Right lobe of liver (tissue), 6 donors: ENCODE results near the gene TM9SF1. TPM values are rescaled to one million over a fixed set of nuclear protein-coding genes. Genes with fewer than 3 reads are reported as not detected.

Experiments
- ATAC-seq, 4 donors: fragments of 200-7000 bp; cut with Tn5 transposase; one replicate each; pipeline ENCODE4 v1.9.1; 2020; ENCODE audit warnings: mild to moderate bottlenecking in 4 of 4, moderate library complexity in 4 of 4
- DNase-seq, 3 donors: peaks; one replicate each; pipeline ENCODE4 v3.0.0-alpha.2; 2020
- H3K27ac ChIP-seq, 3 donors: fragments of 200-600 bp; one replicate each; pipeline ENCODE4 v1.8.0; 2022
- H3K27me3 ChIP-seq, 2 donors: fragments of 200-600 bp; one replicate each; pipeline ENCODE4 v1.8.0; 2022
- H3K36me3 ChIP-seq, 4 donors: fragments of 200-600 bp; sonication (generic) in 1 of 4; one replicate each; pipeline versions ENCODE4 v1.5.1 to v1.8.0; 2017 to 2022; ENCODE audit warnings: control low read depth in 1 of 4
- H3K4me1 ChIP-seq, 4 donors: fragments of 200-600 bp; sonication (generic) in 1 of 4; one replicate each; pipeline versions ENCODE4 v1.5.1 to v1.8.0; 2017 to 2022; ENCODE audit warnings: control low read depth in 1 of 4
- H3K4me3 ChIP-seq, 3 donors: fragments of 200-600 bp; one replicate each; pipeline ENCODE4 v1.8.0; 2022
- H3K9me3 ChIP-seq, 4 donors: fragments of 200-600 bp; sonication (generic) in 1 of 4; one replicate each; pipeline versions ENCODE4 v1.5.1 to v1.8.0; 2017 to 2022; ENCODE audit warnings: control low read depth in 1 of 4
- POLR2A ChIP-seq: fragments of 450-650 bp; IDR thresholded peaks from one replicate; pipeline ENCODE4 v1.6.1; 2017; ENCODE audit warnings: antibody characterized with exemption, mild to moderate bottlenecking
- WGBS: methylation state at CpG from one replicate; pipeline ENCODE4 v1.1.6; 2018; ENCODE audit warnings: low coverage, low lambda C conversion rate; ENCODE audit not compliant: insufficient coverage; ENCODE audit errors: missing lambda C conversion rate; 5-methylcytosine and 5-hydroxymethylcytosine counted together
- intact Hi-C, 2 donors: fragments of 100-400 bp; cut with DNase I; formaldehyde crosslinking; loops; one replicate each; pipeline versions ENCODE4 v1.11.2 to v1.14.1; 2022
- total RNA-seq, 6 experiments: library from RNA; depleted of rRNA in 2 of 6; stranded (reverse); fragments of >200 nt in 2 of 6; fragmentation: NEBNext Ultra II Directional in 3 of 6; extraction: Animal tissue kit (Norgen Biotek cat#: 25700) in 3 of 6; gene quantifications; one replicate each; pipeline versions ENCODE4 v1.1.0 to v1.2.4, GENCODE V29; 2016 to 2023
- TF ChIP-seq, protein P1 (sequence below), 4 donors: fragments of 200-600 bp in 3 of 4; fragments of 450-650 bp in 1 of 4; IDR thresholded peaks; one replicate each; pipeline versions ENCODE4 v1.5.1 to v1.8.0; 2016 to 2022; ENCODE audit warnings: antibody characterized with exemption in 4 of 4, mild to moderate bottlenecking in 2 of 4
- donor health status: DM: no; HTN: yes; CAD: no.
- donor health status: DM: no; HTN: no; CAD: no.
- donor health status: DM: no; HTN: no; CAD: no.
- donor health status: DM: no; HTN: yes; CAD: no.
- donor health status: DM: no; HTN: yes; CAD: no.

TM9SF1 gene
- total RNA-seq, 6 experiments from 2014 or later = 32.1 to 49.8 (median 41.2) TPM

DNA sequence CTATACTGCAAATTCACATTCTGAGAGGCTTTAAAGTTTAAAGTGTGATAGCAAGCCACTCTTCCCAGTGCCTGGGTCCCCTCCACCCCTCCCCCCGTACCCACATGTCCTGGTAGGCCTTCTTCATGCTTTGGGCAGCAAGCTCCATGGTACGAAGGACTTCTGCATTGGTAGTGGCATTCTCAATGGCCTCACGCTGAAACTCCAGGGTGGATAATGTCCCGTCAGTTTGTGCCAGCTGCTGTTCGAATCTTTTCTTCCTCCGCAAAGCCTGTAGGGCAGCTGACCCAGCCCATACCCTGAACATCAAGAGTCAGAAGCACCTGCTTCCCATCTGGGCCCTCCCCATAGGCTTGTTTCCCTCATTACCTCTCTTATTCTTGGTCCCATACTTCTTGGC lies 16.1 kb upstream of the TM9SF1 start:
- H3K9me3 ChIP-seq = no peaks in the 10 kb centered on the region
- peaks cover 0 to 5% (median 1%) of the 10 kb centered on the region in 4 donors for H3K4me1 ChIP-seq
- intact Hi-C loops = no loop called here
- no peak overlapping the region for H3K4me3 ChIP-seq
- 89% methylated on average over 5 of the region's 6 CpGs for WGBS
- H3K27me3 ChIP-seq = no peaks in the 10 kb centered on the region
- ATAC-seq = no peak
- no peak overlapping the region for H3K27ac ChIP-seq
- TF ChIP-seq POLR2A = no peak
- TF ChIP-seq, protein P1, sequence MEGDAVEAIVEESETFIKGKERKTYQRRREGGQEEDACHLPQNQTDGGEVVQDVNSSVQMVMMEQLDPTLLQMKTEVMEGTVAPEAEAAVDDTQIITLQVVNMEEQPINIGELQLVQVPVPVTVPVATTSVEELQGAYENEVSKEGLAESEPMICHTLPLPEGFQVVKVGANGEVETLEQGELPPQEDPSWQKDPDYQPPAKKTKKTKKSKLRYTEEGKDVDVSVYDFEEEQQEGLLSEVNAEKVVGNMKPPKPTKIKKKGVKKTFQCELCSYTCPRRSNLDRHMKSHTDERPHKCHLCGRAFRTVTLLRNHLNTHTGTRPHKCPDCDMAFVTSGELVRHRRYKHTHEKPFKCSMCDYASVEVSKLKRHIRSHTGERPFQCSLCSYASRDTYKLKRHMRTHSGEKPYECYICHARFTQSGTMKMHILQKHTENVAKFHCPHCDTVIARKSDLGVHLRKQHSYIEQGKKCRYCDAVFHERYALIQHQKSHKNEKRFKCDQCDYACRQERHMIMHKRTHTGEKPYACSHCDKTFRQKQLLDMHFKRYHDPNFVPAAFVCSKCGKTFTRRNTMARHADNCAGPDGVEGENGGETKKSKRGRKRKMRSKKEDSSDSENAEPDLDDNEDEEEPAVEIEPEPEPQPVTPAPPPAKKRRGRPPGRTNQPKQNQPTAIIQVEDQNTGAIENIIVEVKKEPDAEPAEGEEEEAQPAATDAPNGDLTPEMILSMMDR (IDR thresholded peaks at IDR 0.05) = no peak
- no peak for DNase-seq
- peaks cover 0 to 48% (median 2%) of the 10 kb centered on the region in 4 donors for H3K36me3 ChIP-seq

DNA sequence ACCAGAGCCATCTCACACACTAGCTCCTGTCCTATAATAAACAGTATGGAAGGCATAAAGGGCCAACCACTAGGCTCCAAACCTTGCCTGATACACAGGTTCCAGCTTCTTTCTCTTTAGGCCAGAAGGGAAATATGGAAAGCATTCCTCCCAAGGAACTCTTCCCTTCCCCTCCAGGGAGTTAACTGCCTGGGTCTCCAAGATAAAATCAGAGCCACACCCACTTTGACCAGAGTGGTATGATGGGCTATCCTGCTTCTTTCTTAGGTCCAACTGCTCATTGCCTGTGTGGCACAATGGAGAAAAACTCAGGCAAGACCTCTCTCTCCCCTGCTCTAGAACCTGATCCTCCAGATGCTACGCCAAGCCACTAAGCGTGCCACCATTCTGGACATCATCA lies 12.4 kb upstream of the TM9SF1 start:
- H3K4me3 ChIP-seq = no peak overlapping the region
- ATAC-seq (no peak), DNase-seq (no peak)
- TF ChIP-seq POLR2A = no peak
- TF ChIP-seq, protein P1 (IDR thresholded peaks at IDR 0.05) = no peak
- H3K27me3 ChIP-seq = no peaks in the 10 kb centered on the region
- H3K9me3 ChIP-seq = no peaks in the 10 kb centered on the region
- intact Hi-C loops = no loop called here
- H3K36me3 ChIP-seq = peaks cover 0 to 57% (median 2%) of the 10 kb centered on the region in 4 donors
- WGBS = 100% methylated on average over 2 of the region's 2 CpGs
- H3K4me1 ChIP-seq = no peaks in the 10 kb centered on the region
- no peak overlapping the region for H3K27ac ChIP-seq

DNA sequence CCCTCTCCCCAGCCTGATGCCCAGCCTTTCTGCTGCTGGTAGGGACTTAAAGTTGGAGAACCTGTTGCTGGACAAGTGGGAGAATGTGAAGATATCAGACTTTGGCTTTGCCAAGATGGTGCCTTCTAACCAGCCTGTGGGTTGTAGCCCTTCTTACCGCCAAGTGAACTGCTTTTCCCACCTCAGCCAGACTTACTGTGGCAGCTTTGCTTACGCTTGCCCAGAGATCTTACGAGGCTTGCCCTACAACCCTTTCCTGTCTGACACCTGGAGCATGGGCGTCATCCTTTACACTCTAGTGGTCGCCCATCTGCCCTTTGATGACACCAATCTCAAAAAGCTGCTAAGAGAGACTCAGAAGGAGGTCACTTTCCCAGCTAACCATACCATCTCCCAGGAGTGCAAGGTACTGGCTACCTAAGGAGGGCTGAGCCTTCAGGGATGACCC lies 11.9 kb upstream of the TM9SF1 start:
- no peaks in the 10 kb centered on the region for H3K4me1 ChIP-seq

DNA sequence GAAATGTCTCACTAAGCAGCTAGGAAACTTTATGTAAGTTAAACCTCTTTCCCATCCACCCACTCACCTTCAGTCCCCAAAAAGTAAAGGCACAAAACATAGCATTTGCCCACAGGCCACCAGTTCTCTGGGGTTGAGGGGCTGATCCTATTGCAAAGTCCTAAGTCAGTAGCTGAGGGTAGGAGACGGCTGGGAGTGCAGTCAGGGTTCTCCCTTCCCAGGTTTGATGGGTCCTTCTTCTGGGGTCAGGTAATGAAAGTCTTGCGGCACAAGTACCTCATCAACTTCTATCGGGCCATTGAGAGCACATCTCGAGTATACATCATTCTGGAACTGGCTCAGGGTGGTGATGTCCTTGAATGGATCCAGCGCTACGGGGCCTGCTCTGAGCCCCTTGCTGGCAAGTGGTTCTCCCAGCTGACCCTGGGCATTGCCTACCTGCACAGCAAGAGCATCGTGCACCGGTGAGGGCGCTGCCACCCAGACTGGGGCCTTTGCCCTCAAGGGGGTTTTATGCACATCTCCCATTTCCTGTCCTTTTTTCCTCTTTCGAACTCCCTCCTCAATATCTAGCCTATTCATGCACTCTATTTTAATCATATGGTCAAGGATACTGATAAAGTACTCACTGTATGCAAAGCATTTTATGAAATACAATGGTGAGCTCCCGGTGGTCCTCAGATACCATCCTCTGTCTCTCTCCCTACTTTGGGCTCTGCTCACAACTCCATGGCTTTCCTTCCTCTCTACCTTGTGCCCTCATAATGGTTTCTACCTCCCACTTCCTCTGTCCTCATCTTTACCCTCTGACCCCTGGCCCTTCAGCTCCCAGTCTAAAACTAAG lies 11.2 kb upstream of the TM9SF1 start:
- no peak for DNase-seq
- peaks cover 0 to 56% (median 2%) of the 10 kb centered on the region in 4 donors for H3K36me3 ChIP-seq
- TF ChIP-seq, protein P1 (IDR thresholded peaks at IDR 0.05) = no peak
- TF ChIP-seq POLR2A = no peak
- no peak overlapping the region for H3K4me3 ChIP-seq
- no peak overlapping the region for H3K27ac ChIP-seq
- no peaks in the 10 kb centered on the region for H3K4me1 ChIP-seq
- H3K9me3 ChIP-seq = no peaks in the 10 kb centered on the region
- no peak for ATAC-seq
- WGBS = 100% methylated on average over 5 of the region's 11 CpGs
- intact Hi-C loops = no loop called here
- no peaks in the 10 kb centered on the region for H3K27me3 ChIP-seq

More for the DNA sequence above, 11.9 kb upstream of the TM9SF1 start:
- H3K4me3 ChIP-seq = no peak overlapping the region
- H3K27me3 ChIP-seq = no peaks in the 10 kb centered on the region
- WGBS = 83% methylated on average over 1 of the region's 5 CpGs
- H3K27ac ChIP-seq = no peak overlapping the region
- DNase-seq (no peak), ATAC-seq (no peak)
- no peaks in the 10 kb centered on the region for H3K9me3 ChIP-seq
- H3K36me3 ChIP-seq = peaks cover 0 to 57% (median 2%) of the 10 kb centered on the region in 4 donors
- TF ChIP-seq, protein P1 (IDR thresholded peaks at IDR 0.05) = no peak
- no peak for TF ChIP-seq POLR2A
- intact Hi-C loops = no loop called here
